ENCODE measurements around the gene NUDT1.

The NUDT1 gene

GRCh38 chr7:2258661-2259365, 16.8 kb downstream of the NUDT1 start:
- peaks cover 33% of the 10 kb centered on the region for H3F3A ChIP-seq (ENCODE audit: insufficient read depth)
- no peaks in the 10 kb centered on the region for H3K9me3 ChIP-seq (ENCODE audit: insufficient read depth, low read length)
- H3K9me2 ChIP-seq (replicated peaks; ENCODE audit: insufficient read depth, low read length), result no peaks in the 10 kb centered on the region
- H4K20me1 ChIP-seq (ENCODE audit: low read depth, low read length), result no peaks in the 10 kb centered on the region
- no peaks in the 10 kb centered on the region for H3K79me2 ChIP-seq (ENCODE audit: insufficient read depth, low read length)
- H3K9ac ChIP-seq (ENCODE audit: low read length), result peak overlapping the region; percentile 50
- no peaks in the 10 kb centered on the region for H3K36me3 ChIP-seq (ENCODE audit: low read length)
- TF ChIP-seq, protein P1, sequence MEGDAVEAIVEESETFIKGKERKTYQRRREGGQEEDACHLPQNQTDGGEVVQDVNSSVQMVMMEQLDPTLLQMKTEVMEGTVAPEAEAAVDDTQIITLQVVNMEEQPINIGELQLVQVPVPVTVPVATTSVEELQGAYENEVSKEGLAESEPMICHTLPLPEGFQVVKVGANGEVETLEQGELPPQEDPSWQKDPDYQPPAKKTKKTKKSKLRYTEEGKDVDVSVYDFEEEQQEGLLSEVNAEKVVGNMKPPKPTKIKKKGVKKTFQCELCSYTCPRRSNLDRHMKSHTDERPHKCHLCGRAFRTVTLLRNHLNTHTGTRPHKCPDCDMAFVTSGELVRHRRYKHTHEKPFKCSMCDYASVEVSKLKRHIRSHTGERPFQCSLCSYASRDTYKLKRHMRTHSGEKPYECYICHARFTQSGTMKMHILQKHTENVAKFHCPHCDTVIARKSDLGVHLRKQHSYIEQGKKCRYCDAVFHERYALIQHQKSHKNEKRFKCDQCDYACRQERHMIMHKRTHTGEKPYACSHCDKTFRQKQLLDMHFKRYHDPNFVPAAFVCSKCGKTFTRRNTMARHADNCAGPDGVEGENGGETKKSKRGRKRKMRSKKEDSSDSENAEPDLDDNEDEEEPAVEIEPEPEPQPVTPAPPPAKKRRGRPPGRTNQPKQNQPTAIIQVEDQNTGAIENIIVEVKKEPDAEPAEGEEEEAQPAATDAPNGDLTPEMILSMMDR (IDR thresholded peaks at IDR 0.05; ENCODE audit: insufficient read depth, low read length, poor library complexity, severe bottlenecking), result no peak
- no peak for TF ChIP-seq EZH2phosphoT487 (conservative IDR thresholded peaks at IDR 0.05; ENCODE audit: low read length)
- no peaks in the 10 kb centered on the region for H3K27me3 ChIP-seq (ENCODE audit: low read length)
- H3K4me3 ChIP-seq (ENCODE audit: insufficient read depth, low read length, poor library complexity, severe bottlenecking), result peak overlapping the region; percentile 21
- peak overlapping the region; percentile 87 for H3K27ac ChIP-seq (ENCODE audit: low read depth, low read length)
- no peak overlapping the region for H2AFZ ChIP-seq (ENCODE audit: low read depth, low read length, severe bottlenecking)
- H3K4me2 ChIP-seq (ENCODE audit: low read depth, low read length, poor library complexity, severe bottlenecking), result peak overlapping the region; percentile 51

GRCh38 chr7:2259480-2259879, 17.5 kb downstream of the NUDT1 start:
- no peaks in the 10 kb centered on the region for H3K9me3 ChIP-seq (ENCODE audit: insufficient read depth, low read length)
- H3K9ac ChIP-seq (ENCODE audit: low read length), result peak overlapping the region; percentile 50
- H2AFZ ChIP-seq (ENCODE audit: low read depth, low read length, severe bottlenecking), result no peak overlapping the region
- peak overlapping the region; percentile 51 for H3K4me2 ChIP-seq (ENCODE audit: low read depth, low read length, poor library complexity, severe bottlenecking)
- H4K20me1 ChIP-seq (ENCODE audit: low read depth, low read length), result no peaks in the 10 kb centered on the region
- TF ChIP-seq, protein P1 (IDR thresholded peaks at IDR 0.05; ENCODE audit: insufficient read depth, low read length, poor library complexity, severe bottlenecking), result no peak
- TF ChIP-seq EZH2phosphoT487 (conservative IDR thresholded peaks at IDR 0.05; ENCODE audit: low read length), result no peak
- no peaks in the 10 kb centered on the region for H3K27me3 ChIP-seq (ENCODE audit: low read length)
- H3K79me2 ChIP-seq (ENCODE audit: insufficient read depth, low read length), result no peaks in the 10 kb centered on the region
- H3K36me3 ChIP-seq (ENCODE audit: low read length), result no peaks in the 10 kb centered on the region
- peak overlapping the region; percentile 87 for H3K27ac ChIP-seq (ENCODE audit: low read depth, low read length)
- H3K9me2 ChIP-seq (replicated peaks; ENCODE audit: insufficient read depth, low read length), result no peaks in the 10 kb centered on the region
- H3F3A ChIP-seq (ENCODE audit: insufficient read depth), result peaks cover 33% of the 10 kb centered on the region
- no peak overlapping the region for H3K4me3 ChIP-seq (ENCODE audit: insufficient read depth, low read length, poor library complexity, severe bottlenecking)

DNA sequence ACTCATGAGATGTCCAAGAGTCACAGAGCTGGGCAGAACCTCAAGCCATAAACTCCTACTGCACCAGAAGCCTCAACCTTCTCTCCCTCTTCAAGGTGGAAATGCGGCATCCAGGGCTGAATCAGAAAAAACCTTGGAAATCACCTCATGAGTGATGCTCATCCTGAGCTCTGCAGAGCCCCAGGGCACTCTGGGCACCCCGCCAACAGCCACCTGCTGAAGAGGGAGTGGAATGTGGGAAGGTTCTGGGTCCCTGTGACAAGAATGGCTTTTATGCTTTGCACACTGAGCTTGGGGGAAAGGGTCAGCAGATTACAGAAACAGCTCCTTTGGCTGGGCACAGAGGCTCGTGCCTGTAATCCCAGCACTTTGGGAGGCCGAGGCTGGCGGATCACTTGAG, 18.8 kb downstream of the NUDT1 start:
- no peaks in the 10 kb centered on the region for H3K27me3 ChIP-seq (ENCODE audit: low read length)
- no peaks in the 10 kb centered on the region for H3K9me2 ChIP-seq (replicated peaks; ENCODE audit: insufficient read depth, low read length)
- TF ChIP-seq EZH2phosphoT487 (conservative IDR thresholded peaks at IDR 0.05; ENCODE audit: low read length), result no peak
- TF ChIP-seq, protein P1 (IDR thresholded peaks at IDR 0.05; ENCODE audit: insufficient read depth, low read length, poor library complexity, severe bottlenecking), result no peak
- H3F3A ChIP-seq (ENCODE audit: insufficient read depth), result peaks cover 33% of the 10 kb centered on the region
- no peak overlapping the region for H3K9ac ChIP-seq (ENCODE audit: low read length)
- no peaks in the 10 kb centered on the region for H3K36me3 ChIP-seq (ENCODE audit: low read length)
- peak overlapping the region; percentile 87 for H3K27ac ChIP-seq (ENCODE audit: low read depth, low read length)
- no peak overlapping the region for H3K4me3 ChIP-seq (ENCODE audit: insufficient read depth, low read length, poor library complexity, severe bottlenecking)
- no peak overlapping the region for H3K4me2 ChIP-seq (ENCODE audit: low read depth, low read length, poor library complexity, severe bottlenecking)
- H2AFZ ChIP-seq (ENCODE audit: low read depth, low read length, severe bottlenecking), result no peak overlapping the region
- no peaks in the 10 kb centered on the region for H3K9me3 ChIP-seq (ENCODE audit: insufficient read depth, low read length)
- H4K20me1 ChIP-seq (ENCODE audit: low read depth, low read length), result no peaks in the 10 kb centered on the region
- no peaks in the 10 kb centered on the region for H3K79me2 ChIP-seq (ENCODE audit: insufficient read depth, low read length)

All from SU-DHL-6 (cell line).